CMK (cell line): ENCODE measurements around the gene DNAJC6.

Source experiments
- DNase-seq: peaks from one replicate; pipeline ENCODE4 v3.0.0-alpha.2; 2010; ENCODE audit warnings: low read depth

DNAJC6 gene

DNA sequence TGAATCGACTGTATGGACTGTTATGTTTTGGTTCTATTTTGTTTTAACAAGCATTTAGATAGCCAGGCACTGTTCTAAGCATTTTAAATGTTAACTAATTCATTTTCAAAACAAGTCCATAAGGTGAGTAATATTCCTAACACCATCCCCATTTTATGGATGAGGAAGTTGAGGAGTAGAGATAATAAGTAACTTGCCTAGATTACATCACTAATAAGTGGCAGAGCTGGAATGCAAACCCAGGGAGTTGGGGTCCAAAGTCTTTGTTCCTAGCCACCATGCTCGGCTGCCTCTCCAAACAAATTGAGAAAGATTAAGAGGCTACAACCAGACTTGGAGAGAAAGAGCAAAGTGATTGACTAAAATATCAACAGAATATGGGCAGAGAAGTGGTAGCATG is 98.5 kb downstream of the DNAJC6 start:
- no peak for DNase-seq

DNA sequence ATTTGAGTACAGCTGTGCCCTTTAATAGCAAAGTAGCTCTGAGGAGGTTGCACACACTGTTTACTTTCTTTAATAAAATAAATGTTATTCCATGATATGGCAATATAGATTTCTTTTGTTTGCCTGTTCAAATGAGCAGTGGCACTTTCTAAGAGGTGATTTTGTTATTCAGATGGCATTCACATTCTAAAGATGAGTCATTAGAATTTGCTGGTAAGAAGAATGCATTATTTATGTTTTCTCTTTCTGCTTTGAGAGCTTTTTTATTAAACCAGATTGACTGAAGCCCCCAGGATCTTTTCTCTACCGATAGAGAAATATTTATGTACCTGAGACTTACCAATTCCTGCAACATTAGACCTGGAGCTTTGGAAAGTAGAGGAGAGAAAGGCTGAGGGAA is 100.0 kb downstream of the DNAJC6 start:
- DNase-seq, result no peak

DNA sequence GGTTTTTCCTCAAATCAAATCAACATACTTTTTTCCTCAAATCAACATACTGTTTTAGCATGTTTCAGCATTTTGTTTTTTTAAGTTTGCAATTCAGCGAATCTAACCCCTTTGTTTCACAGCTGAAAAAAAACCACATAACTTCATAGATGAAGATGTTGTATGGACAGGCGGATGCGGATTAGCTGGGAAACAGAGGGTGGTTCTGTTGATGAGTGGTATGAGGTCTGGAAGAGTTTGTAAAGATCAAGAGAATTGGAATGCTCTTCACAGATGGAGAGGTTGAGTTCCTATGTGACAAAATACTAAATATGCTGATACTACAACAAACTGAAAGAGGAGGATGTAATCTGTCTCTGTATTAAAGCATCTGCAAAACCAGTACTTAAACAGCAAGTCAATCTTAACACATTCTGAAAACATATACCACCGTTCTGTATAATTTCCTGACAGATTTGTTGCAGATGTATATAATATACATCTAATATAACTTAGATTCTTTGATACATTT is 100.5 kb downstream of the DNAJC6 start:
- DNase-seq, result no peak

DNA sequence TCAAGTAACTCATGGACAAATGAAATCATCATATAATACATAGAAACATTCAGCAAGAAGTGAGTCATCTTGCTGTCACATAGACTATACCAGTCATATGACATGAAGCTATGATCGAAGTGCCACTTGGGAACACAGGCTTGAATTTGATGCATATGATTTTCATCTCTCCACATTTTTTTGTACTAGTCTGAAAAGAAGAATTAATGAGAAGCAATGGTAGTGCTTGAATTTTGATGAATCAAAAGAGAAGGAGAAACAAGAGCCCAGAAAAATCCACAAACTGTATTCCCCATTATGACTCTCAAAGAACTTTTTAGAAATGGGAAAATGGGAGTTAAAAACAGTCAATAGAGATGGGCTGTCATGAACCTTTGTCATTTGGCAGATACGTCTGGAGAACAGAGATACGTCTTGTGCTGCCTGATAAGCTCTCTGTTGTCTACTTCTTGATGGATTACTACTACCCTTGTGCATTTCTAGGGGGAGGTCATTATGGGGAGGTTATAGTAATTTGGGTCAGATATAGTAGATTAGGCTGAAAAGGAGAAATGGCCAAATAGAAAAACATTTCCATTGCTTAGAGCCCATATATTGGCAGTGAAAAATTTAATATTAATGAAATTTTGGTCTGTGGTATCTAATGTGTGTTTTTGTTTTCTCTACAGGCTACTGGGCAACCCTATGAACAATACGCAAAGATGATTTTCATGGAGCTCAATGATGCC is 103.1 kb downstream of the DNAJC6 start:
- DNase-seq, result peak; percentile 49

DNA sequence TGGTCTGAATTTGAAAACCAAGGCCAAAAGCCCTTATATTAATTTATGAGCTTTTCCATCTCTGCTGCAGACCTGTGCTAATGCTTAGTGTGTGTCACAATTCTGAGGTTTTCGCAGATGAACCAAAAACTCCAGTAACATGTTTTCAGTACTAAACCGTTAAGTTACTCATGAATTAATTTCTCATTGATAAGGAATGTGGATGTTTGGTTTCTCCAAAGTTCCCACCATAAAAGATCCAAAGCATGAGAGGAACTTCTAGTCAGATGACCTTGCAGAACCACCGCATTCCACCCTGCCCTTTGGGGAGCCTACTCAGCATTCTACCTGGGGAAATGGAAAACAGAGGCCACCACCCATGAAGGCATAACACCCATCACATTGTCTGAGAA is 103.6 kb downstream of the DNAJC6 start:
- no peak for DNase-seq

DNA sequence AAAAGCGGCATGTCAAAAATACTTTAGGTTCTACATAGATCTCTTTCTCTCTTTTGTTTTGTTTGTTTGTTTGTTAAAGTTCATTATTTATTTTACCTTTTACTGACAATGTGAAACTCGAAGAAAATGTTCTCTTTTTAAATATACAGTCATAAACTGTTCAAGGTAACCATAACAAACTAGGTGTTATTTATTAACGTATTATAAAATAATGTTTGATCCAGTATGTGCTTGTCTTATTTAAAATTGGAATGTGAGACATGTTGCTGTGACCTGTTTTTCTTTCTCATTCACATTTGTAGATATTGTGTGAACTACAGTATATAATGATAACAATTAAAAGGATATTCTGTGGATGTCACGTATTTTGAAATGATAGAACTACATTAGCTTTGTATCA is 105.2 kb downstream of the DNAJC6 start:
- DNase-seq, result no peak

DNA sequence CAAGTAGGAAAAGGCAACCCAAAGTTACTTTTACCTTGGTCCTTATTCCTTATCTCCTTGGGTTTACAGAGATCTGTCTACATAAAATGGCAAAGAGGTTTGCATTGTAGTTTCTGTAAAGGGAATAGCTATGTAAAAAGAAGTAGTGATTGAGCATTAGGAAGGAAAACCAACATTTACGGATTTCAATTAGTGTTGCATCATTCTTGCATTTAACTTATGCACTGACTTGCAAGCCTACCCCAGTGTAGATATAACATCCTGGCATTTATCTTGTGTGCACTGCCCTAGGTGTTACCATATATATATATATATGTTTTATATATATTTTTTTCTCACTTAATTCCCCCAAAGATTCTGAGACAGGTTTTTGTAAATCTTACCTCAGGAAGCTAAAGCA is 107.4 kb downstream of the DNAJC6 start:
- no peak for DNase-seq

DNA sequence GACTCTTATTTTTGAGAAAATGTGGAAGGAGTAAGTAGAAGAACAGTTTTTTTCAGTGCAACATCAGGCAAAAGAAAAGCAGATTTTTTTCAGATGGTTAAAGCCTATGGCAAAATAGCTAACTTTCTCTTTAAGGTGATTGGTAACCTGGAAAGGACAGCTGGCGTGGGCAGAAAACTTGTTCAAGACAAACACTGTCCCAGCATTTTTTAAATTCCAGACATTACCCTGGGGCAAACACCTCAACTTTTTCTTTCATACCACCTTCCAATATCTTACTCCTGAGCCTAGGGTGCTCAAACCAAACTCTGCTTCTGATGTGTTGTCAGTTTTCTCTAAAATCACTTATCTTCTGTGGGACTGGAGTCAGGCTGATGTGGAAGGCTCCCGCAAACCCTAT is 108.4 kb downstream of the DNAJC6 start:
- DNase-seq, result no peak

DNA sequence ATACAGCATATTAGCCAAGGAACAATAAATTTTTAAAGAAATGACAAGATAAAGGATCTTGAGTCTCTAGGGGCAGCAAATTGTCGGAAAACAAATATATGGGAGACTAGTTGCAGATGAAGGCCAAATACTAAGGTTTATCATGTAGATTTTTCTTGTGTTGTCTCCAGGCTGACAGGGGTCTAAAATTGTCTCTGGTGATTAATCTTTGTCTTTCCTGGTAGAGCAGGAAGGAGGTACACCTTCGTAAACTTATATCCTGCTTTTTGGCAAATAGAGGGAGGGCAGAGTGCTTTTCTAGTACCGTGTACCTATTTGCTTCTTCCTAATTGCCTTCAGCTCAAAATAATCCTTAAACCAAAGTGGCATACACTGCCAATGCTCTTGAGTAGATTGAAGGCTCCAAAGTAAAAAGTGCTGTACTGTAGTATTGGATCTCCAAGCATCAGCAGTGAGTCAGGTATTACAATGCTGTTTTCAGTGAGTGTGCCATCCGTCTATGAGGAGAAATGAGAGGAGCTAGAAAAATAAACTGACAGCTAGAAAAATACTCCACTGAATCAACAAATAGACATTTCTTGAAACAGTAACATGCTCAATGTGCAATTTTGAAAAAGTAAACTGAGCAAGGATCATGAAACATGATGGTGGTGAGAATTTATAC is 109.3 kb downstream of the DNAJC6 start:
- no peak for DNase-seq

DNA sequence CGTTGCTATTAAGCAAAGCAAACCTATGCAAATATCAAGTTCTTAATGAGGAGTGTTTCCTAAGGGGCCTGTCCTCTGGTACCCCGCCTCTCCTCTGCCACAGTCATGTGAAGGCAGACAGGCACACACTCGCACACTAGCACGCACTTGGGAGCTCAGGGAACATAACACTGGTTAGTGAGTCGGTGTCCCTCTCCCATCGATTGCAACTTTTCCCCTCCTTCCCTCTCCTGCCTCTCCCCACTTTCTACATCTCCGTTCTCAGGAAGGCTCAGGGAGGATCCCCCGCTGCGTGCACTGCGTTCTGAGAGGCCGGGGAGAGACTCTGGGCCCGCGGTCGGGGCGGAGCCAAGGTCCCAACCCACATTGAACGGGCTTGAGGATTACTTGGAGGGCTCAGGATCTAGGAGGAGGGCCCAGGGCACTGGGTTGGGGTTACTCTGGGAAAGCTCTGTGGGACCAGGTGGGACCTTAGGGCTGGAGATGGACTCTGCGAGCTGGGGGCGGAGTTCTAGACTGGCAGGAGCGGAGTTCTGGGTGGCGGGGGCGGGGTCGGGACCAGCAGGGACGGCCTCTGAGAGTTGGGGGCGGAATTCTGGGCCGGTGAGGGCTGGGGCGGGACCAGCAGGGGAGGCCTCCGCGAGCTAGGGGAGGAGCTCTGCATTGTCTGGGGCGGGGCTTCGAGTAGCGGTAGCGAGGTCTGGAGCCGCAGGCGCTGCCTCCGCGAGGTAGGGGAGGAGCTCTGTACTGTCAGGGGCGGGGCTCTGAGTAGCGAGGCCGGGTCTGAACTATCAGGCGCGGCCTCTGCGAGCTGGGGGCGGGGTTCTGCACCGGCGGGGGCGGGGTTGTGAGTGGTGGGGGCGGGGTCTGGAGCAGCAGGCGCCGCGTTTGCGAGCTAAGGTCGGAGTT is 110.6 kb downstream of the DNAJC6 start:
- peak; percentile 91 for DNase-seq

DNA sequence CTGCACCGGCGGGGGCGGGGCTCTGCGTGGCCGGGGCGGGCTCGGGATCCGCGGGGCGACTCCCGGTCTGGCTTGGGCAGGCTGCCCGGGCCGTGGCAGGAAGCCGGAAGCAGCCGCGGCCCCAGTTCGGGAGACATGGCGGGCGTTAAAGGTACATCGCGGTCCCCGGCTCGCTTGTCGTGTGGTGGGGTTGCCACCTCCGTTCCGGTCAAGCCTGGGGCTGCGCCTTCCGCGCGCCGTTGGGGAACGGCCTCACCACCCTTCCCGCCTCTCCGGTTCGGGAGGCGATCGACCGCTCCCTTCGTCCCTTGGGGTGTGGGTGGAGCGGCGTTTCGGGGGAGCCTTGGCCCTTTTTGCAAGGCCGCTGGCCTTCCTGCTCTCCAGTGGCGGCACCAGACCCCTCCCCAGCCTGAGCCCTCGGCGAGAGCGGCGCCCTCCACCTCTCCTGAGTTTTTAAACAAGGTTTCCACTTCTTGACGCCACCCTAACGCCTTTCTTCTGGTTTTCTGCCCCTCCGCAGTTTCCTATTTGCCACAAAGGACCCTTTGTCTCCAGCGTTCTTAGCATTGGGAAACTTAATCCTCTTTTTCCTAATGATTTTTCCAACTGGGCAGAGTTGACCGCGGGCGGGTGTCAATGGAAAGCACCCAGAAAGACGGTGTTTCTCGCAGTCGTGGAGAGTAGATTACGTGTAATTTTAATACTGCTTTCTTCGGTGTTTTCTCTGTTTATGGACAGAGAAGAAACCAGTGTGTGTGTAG is 111.4 kb downstream of the DNAJC6 start, which contains the start of the genes LEPR and LEPROT:
Gene LEPR (plus strand): TSS at position 79 of the 761 bp plus-strand sequence. CDS start 144,898 bp downstream, outside the sequence.
Gene LEPROT (plus strand): TSS at position 79 of the 761 bp plus-strand sequence. CDS start 57 bp downstream, at position 136.
- DNase-seq, result no peak

DNA sequence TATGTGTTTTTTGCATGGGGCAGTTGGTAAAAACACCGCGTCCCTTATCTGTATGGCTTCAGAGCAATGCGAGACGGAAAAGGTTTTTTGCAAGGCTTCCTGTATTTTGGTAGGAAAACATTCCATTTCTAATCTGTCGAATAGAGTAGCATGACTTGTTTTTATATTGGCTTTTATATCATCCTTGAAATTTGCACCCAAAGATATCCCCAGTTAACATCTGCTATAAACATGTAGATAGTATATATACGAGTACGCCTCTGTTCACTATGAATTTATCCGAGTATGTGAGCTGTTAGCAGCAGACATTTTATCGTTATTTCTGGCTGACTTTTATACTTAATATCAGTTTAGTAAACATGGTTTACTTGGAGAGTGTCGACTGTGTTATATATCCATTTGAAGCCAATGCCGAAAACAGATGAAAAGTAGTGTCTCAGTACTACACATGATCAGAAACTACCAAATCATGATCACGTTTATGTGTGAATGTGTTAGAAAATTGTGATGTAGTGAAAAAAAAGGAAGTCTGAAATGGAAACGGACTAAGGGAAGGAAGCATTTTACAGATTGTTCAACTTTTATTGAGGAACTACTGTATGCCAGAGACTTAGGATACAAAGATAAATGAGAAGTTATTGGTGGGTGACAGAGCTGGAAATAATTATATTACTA is 112.1 kb downstream of the DNAJC6 start:
- DNase-seq, result no peak

DNA sequence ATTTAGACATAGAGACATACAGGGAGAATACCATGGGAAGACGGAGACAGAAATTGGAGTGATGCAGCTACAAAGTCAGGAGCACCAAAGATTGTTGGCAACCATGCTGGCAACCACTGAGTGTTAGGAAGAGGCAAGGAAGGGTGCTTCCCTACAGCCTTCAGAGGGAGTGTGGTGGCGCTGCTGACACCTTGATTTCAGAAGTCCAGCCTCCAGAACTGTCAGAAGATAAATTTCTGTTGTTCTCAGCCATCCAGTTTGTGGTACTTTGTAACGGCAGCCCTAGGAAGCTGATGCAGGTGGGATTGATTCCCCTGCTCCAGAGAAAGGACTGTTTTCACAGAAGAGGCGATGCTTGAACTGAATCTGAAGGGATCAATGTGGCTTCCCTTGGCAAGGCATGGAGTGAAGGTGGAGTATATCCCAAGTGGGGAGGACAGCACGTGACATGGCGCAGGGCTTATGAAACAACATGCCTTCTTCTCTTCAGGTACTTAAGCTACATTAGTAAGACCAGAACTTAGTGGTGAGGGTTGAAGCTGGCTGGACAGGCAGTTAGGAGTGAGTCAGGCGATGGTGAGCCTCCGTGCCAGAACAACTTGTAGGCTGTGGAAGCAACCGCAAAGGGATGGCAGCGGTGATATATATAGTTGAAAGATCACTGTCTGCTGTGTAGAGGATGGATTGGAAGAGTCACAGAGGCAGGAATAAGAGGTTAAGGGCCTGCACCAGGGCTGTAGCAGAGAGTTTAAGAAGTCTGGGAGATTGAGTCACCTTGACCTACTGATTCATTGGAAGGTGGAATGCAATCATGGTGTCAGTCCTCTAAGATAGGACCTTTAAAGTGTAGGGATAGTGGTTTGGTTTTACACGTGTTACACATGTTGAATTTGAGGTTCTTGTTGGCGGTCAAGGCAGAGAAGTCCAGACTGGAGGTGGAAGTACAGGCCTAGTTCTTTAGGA is 113.2 kb downstream of the DNAJC6 start:
- DNase-seq, result no peak

DNA sequence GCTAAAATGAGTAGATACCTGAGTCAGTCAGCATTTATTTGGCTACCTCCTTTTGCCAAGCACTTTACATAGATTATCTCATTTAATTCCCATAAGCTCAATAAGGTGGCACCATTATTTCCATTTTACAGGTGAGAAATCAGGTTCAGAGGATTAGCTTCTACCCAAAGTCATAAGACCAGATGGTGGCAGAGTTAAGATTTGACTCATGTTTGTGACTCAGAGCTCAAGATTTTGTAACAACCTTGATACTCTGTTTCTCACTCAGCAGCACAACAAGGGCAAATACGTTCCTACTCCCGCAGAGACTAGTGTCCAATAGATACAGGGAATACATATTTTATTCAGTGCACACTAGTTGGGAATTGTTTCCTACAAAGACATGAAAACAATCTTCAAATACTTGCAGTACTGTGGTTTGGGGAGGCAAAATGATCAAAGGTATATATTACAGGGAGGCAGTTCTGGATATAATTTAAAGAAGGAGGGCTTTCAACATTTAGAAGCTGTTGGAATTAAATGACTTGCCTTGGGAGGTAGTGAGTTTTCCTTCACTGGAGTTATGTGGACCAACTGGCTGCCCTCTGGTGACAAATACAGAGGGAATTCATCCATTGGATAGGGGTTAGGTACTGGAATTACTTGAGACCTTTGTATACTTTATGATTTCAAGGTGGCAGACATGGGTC is 114.7 kb downstream of the DNAJC6 start:
- DNase-seq, result no peak

DNA sequence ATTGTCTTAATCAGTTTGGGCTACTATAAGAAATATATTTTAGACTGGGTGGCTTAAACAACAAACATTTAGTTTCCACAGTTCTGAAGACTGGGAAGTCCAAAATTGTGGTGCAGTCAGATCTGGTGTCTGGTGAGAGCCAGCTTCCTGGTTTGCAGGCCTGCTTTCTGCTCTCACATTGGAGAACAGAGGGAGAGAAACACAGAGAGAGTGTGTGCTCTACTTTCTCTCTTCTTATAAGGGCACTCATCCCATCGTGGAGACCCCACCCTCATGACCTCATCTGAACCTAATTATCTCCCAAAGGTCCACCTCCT is 115.2 kb downstream of the DNAJC6 start:
- no peak for DNase-seq

DNA sequence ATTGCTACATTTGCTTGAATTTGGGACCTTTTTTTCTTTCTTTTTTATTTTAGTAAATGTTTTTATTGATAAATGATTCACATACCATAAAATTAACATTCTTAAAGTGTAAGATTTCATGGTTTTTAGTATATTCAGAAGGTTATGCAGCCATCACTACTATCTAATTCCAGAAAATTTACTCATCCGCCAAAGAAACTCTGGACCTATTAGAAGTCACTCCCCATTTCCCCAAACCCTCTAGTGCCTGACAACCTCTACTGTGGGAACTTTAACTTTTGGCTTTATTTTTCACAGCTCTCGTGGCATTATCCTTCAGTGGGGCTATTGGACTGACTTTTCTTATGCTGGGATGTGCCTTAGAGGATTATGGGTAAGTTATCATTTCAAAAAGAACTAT is 115.7 kb downstream of the DNAJC6 start:
- no peak for DNase-seq

DNA sequence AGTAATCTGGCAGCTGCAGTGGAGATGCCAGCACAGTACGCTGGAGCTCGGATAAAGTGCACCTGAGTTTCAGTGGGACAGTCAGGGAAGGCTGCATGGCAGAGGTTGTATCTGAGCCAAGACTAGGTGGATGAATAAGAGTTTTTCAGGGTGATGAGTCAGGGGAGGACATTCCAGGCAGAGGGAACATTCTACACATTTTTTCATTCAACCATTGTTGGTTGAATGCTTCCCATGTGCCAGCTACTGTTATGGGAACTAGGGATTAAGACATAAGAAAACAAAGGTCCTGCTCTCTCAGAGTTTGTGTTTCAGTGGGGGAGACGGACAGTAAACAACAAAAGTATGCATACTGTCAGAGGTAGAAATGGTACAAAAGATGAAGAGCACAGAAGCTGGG is 116.4 kb downstream of the DNAJC6 start:
- no peak for DNase-seq

DNA sequence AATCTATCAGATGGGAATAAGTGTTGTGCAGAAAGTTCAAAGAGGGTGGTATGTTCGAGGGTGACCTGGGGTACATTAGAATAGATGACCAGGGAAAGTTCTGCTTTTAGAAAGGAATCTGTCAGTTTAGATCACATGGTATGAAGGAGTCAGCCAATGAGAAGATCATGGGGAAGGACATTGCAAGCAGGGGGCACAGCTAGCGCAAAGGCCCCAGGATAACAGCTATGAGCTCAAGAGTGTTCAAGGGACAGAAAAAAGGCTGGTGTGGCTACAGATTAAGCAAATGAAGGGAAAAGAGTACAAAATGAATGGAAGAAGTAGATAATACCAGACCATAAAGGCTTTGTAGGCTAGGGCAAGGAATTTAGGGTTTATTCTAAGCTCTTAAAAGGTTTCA is 119.7 kb downstream of the DNAJC6 start:
- no peak for DNase-seq

DNA sequence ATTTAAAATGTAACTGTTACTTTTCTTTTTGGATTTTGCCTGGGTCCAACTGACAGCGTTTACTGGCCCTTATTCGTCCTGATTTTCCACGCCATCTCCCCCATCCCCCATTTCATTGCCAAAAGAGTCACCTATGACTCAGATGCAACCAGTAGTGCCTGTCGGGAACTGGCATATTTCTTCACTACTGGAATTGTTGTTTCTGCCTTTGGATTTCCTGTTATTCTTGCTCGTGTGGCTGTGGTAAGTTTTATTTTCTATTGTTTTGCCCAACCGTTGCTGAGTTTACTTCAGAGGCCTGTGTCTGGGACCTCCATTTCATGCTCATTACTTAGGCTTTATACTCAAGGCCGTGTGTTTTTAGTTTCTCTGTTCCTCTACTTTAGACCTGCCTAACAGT is 120.5 kb downstream of the DNAJC6 start:
- DNase-seq, result no peak
